ENCODE measurements around the gene CSRNP3.

Gene CSRNP3

GRCh38 chr2:165576409-165577154 is 107.1 kb downstream of the CSRNP3 start (continued):
- TF ChIP-seq ELK4 (IDR thresholded peaks at IDR 0.05; ENCODE audit: borderline replicate concordance, low read depth, low read length) (no peak), ZNF121 (tag by site-specific recombination; IDR thresholded peaks at IDR 0.05) (no peak), ZNF776 (tag by site-specific recombination; IDR thresholded peaks at IDR 0.05; ENCODE audit: borderline replicate concordance) (no peak), TCF7L2 (IDR thresholded peaks at IDR 0.05; ENCODE audit: borderline replicate concordance, low read depth, low read length) (peak; percentile 78; the same call in 1 of the 2 replicates), ZNF843 (tag by site-specific recombination; IDR thresholded peaks at IDR 0.05) (peak; percentile 49; the same call in 1 of the 2 replicates), ZNF2 (tag by site-specific recombination; IDR thresholded peaks at IDR 0.05) (no peak), BCL11A (tag by site-specific recombination; IDR thresholded peaks at IDR 0.05; ENCODE audit: low read depth) (no peak), ZBTB44 (tag by site-specific recombination; IDR thresholded peaks at IDR 0.05) (0 out of 2 replicates have a peak, but pooled peaks have one; percentile 49), PRDM6 (tag by site-specific recombination; IDR thresholded peaks at IDR 0.05) (peak; percentile 96), KLF17 (tag by site-specific recombination; IDR thresholded peaks at IDR 0.05) (no peak)

GRCh38 chr2:165582409-165582808 is 112.9 kb downstream of the CSRNP3 start:
- Histone ChIP-seq H3K27ac (ENCODE audit: extremely low read depth, low read depth, low read length) (no peak overlapping the region), H3K36me3 (ENCODE audit: control insufficient read depth in 2 of 2, insufficient read depth in 1 of 2, low read length in 2 of 2) (no peaks in the 10 kb centered on the region), H3K4me3 (ENCODE audit: low read depth, low read length) (no peak overlapping the region), H3K9me3 (ENCODE audit: control insufficient read depth, insufficient read depth, low read depth, low read length) (no peaks in the 10 kb centered on the region), H3K4me1 (ENCODE audit: control insufficient read depth, insufficient read depth, low read length) (no peaks in the 10 kb centered on the region; the same call in 1 of the 2 replicates)
- CTCF ChIA-PET: interaction anchor here (0.5 kb wide), 1 partner anchor 124 kb away, joined by 3 read pairs; no protein-coding TSS in a partner anchor
- POLR2A ChIA-PET: no interaction called here
- TF ChIP-seq ZNF449 (tag by site-specific recombination; IDR thresholded peaks at IDR 0.05) (no peak), ZSCAN16 (tag by site-specific recombination; IDR thresholded peaks at IDR 0.05) (no peak), ZNF140 (tag by site-specific recombination; IDR thresholded peaks at IDR 0.05) (no peak), ZNF423 (tag by site-specific recombination; IDR thresholded peaks at IDR 0.05) (no peak), ZBTB17 (tag by site-specific recombination; IDR thresholded peaks at IDR 0.05) (no peak), ZNF155 (tag by site-specific recombination; IDR thresholded peaks at IDR 0.05) (no peak), ZIC2 (tag by site-specific recombination; IDR thresholded peaks at IDR 0.05) (no peak), WT1 (tag by site-specific recombination; IDR thresholded peaks at IDR 0.05) (no peak), ZBTB1 (tag by site-specific recombination; IDR thresholded peaks at IDR 0.05) (no peak), KLF17 (tag by site-specific recombination; IDR thresholded peaks at IDR 0.05) (no peak), ZNF311 (tag by site-specific recombination; IDR thresholded peaks at IDR 0.05; ENCODE audit: borderline replicate concordance) (no peak), ZNF266 (tag by site-specific recombination; IDR thresholded peaks at IDR 0.05; ENCODE audit: low read depth) (no peak), ZNF2 (tag by site-specific recombination; IDR thresholded peaks at IDR 0.05) (no peak), ZSCAN5A (tag by site-specific recombination; IDR thresholded peaks at IDR 0.05) (no peak), ZNF677 (tag by site-specific recombination; IDR thresholded peaks at IDR 0.05) (no peak), GLIS1 (tag by site-specific recombination; IDR thresholded peaks at IDR 0.05) (no peak), ZNF596 (tag by site-specific recombination; IDR thresholded peaks at IDR 0.05) (no peak)
